Activated CD4-positive, CD25-positive, alpha-beta regulatory T cell (primary cell): ENCODE data around the gene CD2.

Source experiments
- DNase-seq, 4 experiments: peaks; one replicate each; lab custom pipeline; 2025; lab: John Stamatoyannopoulos, UW

CD2 gene

DNA sequence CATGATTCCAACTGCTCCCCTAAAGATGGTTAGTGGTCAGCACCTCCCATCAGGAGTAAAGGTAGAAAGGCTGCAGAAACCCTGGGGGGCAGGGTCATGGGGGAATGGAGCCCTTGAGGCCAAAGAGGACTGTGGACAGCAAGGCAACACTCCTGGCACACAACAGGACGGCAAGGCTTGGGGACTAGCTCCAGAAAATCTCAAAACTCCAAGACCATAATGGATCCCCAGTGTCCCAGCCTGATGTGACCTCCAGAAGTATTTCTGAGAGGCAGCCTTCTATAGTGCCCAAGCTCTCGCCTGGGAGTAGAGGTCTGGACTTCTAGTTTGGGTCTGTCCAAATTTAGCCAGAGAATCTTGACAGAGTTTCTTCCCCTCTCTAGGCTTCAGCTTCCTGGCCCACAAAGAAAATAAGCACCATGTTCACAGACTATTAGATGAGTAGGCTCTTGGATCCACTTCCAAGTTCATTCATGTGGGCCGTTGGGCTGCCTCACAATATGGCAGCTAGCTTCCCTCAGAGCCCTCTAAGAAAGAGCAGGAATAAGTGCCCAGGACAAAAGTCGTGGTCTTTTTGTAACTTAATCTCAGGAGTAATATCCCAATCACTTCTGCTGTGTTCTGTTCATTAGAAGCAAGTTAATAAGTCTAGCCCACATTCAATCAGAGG is 6.9 kb downstream of the CD2 start:
- no peak for DNase-seq

DNA sequence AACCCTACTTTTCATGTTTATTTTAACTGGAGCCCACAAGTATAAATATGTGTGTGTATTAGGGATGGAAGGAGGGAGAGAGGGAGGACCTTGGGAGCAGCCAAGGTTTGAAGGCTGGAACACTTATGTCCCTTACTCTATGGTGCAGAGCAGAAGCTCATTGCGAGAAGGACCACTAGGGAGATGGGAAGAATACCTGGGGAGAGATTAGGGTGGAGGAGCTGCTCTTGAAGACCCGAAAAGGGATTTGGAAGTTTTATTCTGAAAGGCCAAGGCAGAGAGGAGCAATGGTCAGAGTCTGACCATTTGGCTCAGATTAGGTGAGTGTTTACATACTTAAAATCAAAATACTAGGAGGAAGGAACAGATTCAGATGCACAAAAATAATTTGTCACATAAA is 8.1 kb downstream of the CD2 start:
- no peak for DNase-seq

DNA sequence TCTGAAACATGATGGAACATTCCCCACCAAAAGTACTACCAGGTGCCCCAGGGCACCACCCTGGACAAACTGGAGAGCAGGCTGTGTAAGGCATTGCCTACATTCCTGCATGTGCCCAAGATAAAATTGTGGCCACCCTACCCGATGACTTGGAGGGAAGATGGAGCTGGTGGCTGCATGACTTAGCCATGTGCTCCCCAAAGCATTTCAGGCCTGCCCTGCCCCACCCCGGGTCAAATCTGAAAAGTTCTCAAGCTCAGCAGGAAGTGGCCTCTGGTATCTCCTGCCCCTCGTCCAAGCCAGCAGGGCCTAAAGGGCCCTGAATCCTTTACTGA is 8.5 kb downstream of the CD2 start:
- DNase-seq, result no peak

DNA sequence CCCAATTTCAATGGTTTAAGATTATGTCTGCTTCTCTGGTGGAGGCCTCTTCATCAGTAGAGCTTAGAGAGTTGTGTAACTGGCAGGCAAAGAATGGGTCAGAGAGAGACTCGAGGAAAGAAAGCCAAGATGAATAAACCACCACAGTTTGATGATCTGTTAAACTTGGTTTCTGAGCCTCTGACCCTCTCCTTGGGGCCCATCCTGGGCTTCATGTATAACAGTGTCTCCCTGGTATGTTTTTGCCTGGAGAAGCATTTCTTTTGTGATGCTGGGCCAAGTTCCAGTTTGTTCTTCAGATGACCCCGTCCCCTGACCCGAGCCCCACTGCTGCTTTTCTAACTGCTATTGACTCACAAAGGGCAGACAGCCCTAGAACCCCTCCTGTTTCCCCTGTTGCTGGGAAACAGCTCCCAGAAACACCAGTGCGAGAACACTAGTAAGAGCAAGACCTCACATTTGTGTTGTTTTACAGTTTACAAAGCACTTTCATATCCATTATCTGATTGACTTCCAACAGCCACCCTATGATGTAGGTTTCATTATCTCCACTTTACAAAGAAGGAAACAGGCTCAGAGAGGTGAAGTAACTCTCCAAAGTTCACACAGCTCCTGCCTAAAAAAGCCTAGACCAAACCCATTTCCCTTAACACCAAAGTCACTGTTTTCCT is 9.0 kb downstream of the CD2 start:
- DNase-seq, result no peak

DNA sequence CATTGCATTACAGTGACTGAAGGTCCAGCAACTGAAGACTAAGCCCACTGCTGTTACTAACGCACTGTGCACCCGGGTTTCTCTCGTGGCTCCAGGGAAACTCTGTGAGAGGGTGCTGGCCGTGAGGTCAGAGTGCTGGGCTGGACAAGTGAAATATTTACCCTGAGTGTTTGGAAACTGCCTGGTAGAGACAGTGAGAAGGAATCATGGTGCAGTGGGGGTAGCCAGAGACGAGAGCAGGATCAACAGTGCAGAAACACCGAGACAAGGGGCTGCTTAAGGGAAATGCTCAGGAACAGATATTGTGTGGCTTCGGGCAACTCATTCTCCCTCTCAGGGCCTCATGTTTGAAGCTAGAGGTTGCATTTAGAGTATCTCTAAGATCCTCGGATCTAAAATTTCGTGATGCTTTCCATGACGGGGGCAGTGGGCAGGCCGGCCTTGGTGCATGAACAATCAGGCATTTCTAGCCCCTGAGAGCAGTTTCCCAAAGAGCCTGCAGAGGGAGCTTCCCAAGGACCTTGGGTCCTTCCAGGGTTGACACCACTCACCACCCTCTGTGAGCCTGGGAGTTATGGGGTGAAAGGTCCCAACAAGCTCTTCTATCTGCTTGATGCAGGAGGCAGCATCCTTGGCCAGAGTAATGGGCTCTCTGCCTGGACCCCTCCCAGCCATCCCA is 9.7 kb downstream of the CD2 start:
- DNase-seq, result peak in 1 of 4 experiments; percentile 28

DNA sequence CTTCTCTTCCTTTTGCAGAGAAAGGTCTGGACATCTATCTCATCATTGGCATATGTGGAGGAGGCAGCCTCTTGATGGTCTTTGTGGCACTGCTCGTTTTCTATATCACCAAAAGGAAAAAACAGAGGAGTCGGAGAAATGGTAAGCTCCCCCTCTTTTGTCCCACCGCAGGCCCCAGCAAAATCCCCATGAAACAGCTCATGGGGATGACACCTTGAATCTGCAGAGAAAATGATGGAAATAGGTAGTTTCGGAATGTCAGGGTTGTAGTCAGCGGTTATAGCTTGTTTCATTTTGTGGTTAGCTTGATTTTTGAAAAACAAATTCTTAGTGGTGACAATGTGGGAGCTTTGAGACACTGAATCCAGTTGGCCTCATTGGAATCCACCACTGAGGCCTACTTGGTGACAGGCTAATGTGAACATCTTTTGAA is 10.3 kb downstream of the CD2 start:
- DNase-seq, result no peak

DNA sequence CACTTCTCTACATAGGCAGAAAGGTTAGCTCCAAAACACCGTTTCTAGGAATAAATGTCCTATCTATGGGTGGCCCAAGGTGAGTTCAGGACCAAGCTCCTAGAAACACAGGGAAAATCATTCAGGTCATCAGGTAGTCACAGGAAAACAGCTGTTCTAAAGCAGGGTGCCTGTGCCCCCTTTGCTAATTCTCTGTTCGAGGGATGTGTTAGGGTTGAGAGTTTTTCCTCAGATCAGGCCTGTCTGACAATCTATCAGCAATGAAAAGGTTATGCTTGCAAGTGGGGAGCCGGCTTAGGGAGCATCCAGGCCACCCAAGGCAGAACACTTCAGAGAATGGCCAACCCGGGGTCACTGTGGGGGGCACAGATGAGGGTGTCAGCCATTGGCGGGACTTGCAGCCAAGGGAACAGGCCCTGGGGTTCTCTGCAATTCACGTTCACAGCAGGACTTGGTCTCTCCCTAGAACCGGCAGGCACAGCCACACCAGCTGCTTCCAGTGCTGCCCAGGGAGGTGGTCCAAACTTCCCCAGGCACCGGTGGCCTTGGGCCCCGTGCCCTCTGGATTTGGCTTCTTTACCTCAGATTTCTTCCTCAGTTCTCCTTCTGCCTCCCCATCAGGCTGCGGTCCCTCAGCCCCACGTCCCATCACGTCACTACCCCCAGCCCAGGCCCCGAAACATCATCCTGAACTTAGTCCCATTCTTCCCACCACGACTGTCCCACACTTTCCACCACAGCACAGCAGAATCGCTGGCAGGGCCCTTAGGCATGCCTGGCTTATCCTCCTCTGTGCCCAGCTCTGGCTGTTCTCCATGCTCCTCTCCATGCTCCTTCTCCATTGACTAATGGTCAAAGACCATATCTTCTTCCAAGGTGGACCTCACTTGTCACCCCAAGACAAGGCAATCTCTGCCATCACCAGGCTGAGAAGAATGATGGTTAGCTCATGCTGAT is 11.0 kb downstream of the CD2 start:
- DNase-seq, result no peak

DNA sequence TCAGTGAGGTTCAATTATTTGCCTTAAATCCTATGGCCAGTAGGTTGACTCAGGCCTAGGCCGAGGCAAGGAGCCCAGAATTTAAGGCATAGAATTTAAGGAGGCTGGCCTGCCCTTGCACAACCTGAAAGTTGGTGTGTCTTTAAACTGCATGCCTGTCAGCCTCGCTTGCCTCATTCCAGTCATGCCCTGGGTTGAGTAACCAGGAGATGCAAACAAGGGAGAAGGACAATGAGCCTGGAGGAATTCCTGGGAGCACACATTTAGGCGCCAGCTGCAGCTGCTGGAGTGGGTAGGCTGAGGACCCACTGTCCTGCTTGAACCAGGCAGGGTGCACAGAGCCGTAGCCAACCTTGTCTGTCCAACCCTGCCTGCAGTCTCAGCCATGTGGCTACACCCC is 11.7 kb downstream of the CD2 start:
- DNase-seq, result no peak

DNA sequence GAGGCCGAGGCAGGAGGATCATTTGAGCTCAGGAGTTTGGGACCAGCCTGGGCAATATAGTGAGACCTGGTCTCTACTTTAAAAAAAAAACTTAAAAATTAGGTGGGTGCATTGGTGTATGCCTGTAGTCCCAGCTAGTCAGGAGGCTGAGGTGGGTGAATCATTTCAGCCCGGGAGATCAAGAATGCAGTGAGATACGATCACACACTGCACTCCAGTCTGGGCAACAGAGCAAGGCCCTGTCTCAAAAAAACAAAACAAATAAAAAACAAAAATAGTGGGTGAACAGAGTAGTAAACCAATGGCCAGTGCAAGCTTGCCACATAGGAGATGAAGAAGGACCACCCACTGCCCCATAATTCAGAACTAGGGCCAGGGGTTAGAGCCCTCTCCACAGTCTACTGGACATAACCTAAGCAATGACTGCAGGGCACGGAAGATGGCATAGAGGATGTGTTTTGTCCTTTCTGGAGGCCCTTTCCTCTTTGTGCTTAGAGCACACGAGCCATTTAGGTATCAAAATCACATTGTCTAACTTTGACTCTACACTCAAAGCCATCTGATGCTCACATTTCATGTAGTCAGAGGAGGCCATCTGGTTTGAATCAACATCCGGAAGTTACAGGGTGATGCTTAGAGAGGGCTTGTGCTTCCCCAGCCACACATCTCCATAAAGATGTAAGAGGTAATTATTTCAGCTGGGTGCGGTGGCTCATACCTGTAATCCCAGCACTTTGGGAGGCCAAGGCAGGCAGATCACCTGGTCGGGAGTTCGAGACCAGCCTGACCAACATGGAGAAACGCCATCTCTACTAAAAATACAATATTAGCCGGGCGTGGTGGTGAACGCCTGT is 12.6 kb downstream of the CD2 start:
- no peak for DNase-seq

DNA sequence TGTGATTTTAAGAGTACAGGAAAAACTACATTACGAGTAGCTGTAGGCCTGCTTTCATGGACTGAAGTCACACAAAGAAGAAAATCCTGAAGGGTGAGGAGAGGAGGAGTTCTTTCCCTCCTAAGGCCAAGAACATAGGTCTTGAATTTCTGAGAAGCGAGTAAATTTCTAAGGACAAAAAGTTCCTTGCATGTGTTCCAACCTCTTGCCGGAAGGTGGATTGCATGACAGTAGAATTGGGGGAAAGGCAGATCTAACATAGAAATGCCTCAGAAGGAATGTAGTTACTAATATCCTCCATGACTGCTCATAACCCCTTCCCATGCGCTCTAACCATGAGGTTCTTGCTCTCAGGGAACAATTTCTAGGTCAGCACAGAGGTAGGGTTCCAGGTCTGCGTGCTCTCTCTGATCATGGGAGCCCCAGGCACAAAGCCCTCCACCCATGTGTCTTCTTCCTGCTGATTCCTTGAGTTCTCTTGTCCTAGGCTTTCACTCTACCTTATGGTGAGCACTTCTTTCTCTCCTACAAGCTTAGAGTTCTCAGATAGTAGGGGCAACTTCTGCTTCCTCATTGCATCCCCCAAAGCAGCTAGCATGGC is 13.7 kb downstream of the CD2 start:
- no peak for DNase-seq

DNA sequence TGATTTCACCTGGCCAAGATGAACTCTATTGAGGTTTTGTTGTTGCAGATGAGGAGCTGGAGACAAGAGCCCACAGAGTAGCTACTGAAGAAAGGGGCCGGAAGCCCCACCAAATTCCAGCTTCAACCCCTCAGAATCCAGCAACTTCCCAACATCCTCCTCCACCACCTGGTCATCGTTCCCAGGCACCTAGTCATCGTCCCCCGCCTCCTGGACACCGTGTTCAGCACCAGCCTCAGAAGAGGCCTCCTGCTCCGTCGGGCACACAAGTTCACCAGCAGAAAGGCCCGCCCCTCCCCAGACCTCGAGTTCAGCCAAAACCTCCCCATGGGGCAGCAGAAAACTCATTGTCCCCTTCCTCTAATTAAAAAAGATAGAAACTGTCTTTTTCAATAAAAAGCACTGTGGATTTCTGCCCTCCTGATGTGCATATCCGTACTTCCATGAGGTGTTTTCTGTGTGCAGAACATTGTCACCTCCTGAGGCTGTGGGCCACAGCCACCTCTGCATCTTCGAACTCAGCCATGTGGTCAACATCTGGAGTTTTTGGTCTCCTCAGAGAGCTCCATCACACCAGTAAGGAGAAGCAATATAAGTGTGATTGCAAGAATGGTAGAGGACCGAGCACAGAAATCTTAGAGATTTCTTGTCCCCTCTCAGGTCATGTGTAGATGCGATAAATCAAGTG is 14.3 kb downstream of the CD2 start:
- DNase-seq, result no peak

DNA sequence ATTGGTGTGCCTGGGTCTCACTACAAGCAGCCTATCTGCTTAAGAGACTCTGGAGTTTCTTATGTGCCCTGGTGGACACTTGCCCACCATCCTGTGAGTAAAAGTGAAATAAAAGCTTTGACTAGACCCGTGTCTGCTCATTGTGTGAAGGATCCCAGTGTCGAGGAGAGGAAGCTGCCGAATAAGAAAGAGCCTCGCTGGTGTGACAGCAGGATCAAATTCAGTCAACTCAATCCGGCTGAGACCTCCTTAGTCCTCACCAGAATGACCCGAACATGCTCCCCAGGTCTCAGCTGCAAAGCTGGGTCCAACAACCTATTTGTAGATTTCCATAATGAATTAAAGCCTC is 14.8 kb downstream of the CD2 start:
- no peak for DNase-seq

DNA sequence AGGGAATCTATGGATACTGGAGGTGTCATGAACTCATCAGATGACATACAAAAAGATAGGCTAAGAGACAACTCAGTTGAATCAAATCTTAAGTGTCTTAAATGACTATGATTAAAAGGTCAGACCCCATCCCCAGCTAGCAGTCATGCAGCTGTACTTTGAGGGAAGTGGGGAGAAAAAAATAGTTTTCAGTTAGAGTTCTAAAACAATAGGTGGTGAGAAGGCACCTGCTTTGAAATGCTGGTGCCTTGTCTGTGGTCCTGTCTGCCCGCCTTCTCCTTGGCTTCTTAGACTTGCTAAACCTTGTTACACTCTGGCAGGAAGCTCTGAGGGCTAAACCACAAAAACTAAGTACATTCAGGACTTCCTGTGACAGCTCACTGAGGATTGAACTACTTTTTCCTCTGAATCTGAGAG is 15.3 kb downstream of the CD2 start:
- DNase-seq, result peak in 2 of 4 experiments; percentile 22 to 23

DNA sequence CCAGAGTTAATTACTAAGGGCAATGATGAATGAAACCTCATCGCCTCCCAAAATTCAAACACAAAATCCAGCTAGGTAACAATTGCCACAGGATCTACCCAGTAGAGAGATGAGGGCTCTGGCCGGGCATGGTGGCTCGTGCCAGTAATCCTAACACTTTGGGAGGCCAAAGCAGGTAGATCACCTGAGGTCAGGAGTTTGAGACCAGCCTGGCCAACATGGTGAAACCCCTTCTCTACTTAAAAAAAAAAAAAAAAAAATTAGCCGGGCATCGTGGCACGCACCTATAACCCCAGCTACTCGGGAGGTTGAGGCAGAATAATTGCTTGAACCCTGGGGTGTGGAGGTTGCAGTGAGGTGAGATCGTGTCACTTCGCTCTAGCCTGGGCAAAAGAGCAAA is 15.8 kb downstream of the CD2 start:
- no peak for DNase-seq

DNA sequence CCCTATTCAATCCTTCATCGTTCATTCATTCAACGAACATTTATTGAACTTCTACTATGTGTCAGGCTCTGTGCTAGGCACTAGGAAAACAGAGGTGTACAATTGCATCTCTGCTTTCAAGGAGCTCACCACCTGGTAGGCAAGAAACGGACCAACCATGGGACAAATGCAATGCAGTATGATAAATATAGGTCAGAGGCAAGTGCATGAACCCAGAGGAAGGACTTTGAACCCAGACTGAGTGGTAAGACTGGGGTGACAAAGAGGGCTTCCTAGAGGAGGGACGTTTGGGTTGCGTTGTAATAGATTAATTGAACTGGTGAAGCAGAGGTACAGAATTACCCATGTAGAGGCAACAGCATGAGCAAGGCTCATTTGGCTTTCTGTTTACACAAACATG is 16.4 kb downstream of the CD2 start:
- DNase-seq, result no peak

DNA sequence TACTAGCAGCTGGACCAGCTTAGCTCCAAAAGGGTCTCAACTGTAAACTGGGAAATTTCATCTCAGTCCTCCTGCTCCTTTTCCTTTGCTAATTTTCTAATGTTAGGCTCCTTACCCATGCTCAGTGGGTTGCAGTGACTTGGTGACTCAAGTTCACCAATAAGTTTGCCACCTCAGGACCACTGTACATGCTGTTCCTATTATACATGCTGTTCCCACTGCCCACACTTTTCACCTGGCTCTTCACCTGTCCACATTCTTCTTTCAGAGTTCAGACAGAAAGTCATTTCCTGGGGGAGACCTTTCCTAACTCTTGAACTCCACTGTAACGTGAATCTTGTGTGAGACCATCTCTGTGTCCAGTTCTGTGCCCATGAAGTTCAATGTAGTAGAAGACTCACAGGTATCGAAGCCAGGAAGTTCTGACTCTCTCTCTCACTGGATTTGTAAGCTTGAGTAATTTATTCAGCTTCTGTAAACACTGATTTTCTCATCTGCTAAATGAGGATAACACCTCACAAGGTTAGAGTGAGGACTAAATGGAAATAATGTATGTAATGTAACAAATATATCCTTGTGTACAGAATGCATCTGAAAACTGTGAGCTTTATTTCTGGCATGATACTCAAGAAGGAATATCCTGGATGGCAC is 17.9 kb downstream of the CD2 start:
- no peak for DNase-seq

DNA sequence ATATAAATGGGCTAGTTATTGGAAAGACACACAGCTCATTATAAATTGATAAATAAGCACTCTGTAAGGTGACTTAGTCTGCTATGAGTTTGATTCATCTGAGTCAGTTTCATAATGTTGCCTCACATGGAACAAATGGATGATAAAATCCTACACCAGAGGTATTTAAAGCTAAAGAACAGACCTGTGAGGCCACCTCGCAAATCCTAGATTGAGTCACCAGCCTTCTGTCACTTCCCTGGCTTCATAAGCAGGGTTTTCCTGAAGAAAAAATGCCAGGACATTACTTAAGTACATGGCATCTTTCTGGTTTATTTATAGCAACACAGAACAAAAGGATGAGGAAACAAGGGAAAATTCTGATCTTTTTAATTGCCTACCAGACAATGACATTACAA is 18.4 kb downstream of the CD2 start:
- no peak for DNase-seq

DNA sequence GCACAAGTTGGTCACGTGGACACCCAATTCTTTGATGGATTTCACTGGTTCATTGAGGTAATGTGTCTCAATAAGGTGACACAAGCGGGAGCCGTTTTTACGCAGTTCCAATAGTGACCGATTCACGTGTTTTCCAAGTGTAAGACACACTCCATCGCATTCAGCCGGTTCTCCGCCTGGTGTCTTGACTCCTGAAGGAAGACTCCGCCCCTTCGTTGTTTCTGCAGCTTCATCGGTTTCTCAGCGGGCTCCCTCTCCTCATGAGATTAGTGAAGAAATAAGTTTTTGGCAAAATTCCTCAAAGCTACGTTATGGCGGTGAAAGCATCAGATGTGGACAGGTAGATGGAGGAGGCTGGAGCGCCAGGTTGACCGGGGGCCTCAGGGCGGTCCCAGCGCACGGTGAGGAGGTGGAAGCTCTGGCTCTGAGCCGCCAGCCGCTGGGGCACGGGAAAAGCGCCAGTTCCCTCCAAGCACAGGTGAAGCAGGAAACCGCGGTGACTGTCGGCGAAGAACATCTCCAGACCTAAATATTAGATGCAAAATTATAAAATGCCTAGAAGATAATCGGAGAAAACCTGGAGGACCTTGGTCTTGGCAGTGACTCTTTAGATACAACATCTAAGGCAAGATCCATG is 21.0 kb downstream of the CD2 start:
- DNase-seq, result no peak
